HG02885 (cell line): ENCODE data around the gene PTPRG.
A peak's percentile ranks its signal among the peaks of the same experiment; 100 is the strongest.
"Not testable (repeated sequence)": the region's sequence is repeated elsewhere in the genome, so short reads cannot be mapped to it uniquely, and the experiment has no call there.

Experiments used
- ATAC-seq: cut with Tn5 transposase; IDR thresholded peaks from one replicate; pipeline ENCODE4 v1.9.1; 2021; ENCODE audit warnings: mild to moderate bottlenecking; ENCODE audit not compliant: unreplicated experiment, poor library complexity

PTPRG gene

GRCh38 chr3:61810953-61811497 lies 249.7 kb downstream of the PTPRG start:
- no peak for ATAC-seq

GRCh38 chr3:61811652-61812051 lies 250.3 kb downstream of the PTPRG start:
- ATAC-seq: no peak

GRCh38 chr3:61812085-61812484 lies 250.7 kb downstream of the PTPRG start:
- ATAC-seq: no peak

GRCh38 chr3:61812517-61812916 lies 251.1 kb downstream of the PTPRG start:
- ATAC-seq: no peak

- no peak for ATAC-seq
Measured at GRCh38 chr3:61813636-61814035, 252.3 kb downstream of the PTPRG start.

GRCh38 chr3:61814674-61815073 lies 253.3 kb downstream of the PTPRG start:
- no peak for ATAC-seq

- not testable (repeated sequence) for ATAC-seq
Measured at GRCh38 chr3:61816304-61816703, 254.9 kb downstream of the PTPRG start.

GRCh38 chr3:61819861-61820260 lies 258.5 kb downstream of the PTPRG start:
- no peak for ATAC-seq

- peak; percentile 56 for ATAC-seq
Measured at GRCh38 chr3:61820306-61820992, 259.1 kb downstream of the PTPRG start.

GRCh38 chr3:61821823-61822251 lies 260.5 kb downstream of the PTPRG start:
- no peak for ATAC-seq

GRCh38 chr3:61822588-61822987 lies 261.2 kb downstream of the PTPRG start:
- ATAC-seq: no peak

- ATAC-seq: no peak
Measured at GRCh38 chr3:61824553-61825135, 263.3 kb downstream of the PTPRG start.

GRCh38 chr3:61826161-61826560 lies 264.8 kb downstream of the PTPRG start:
- no peak for ATAC-seq

GRCh38 chr3:61828184-61828874 lies 267.0 kb downstream of the PTPRG start:
- no peak for ATAC-seq

- ATAC-seq: no peak
Measured at GRCh38 chr3:61828880-61829721, 267.7 kb downstream of the PTPRG start.

- no peak for ATAC-seq
Measured at GRCh38 chr3:61829722-61830350, 268.5 kb downstream of the PTPRG start.

GRCh38 chr3:61831973-61832372 lies 270.6 kb downstream of the PTPRG start:
- ATAC-seq: no peak

GRCh38 chr3:61832375-61833229 lies 271.2 kb downstream of the PTPRG start:
- no peak for ATAC-seq

GRCh38 chr3:61839256-61839655 lies 277.9 kb downstream of the PTPRG start:
- ATAC-seq: no peak
